G401.6 (cell line): Measurements from ENCODE around the gene PRDM1.
"Not testable (repeated sequence)": the region's sequence is repeated elsewhere in the genome, so short reads cannot be mapped to it uniquely, and the experiment has no call there.

Experiments
- FAIRE-seq: peaks from 2 replicates; lab custom pipeline; 2012; peaks lifted over from hg19 to GRCh38; lab: Jason Lieb, UNC

Gene PRDM1

GRCh38 chr6:106138151-106138550, 52.0 kb downstream of the PRDM1 start:
- FAIRE-seq: no peak

- no peak for FAIRE-seq
Observed at GRCh38 chr6:106141441-106142237, 55.5 kb downstream of the PRDM1 start.

- no peak for FAIRE-seq
Observed at GRCh38 chr6:106142876-106143431, 56.8 kb downstream of the PRDM1 start.

- no peak for FAIRE-seq
Observed at GRCh38 chr6:106143665-106144064, 57.5 kb downstream of the PRDM1 start.

- no peak for FAIRE-seq
Observed at GRCh38 chr6:106145144-106145543, 59.0 kb downstream of the PRDM1 start.

- no peak for FAIRE-seq
Observed at GRCh38 chr6:106145741-106146227, 59.6 kb downstream of the PRDM1 start.

- no peak for FAIRE-seq
Observed at GRCh38 chr6:106146852-106147351, 60.8 kb downstream of the PRDM1 start.

- no peak for FAIRE-seq
Observed at GRCh38 chr6:106147476-106147875, 61.3 kb downstream of the PRDM1 start.

GRCh38 chr6:106149472-106150069, 63.4 kb downstream of the PRDM1 start:
- no peak for FAIRE-seq

- not testable (repeated sequence) for FAIRE-seq
Observed at GRCh38 chr6:106152476-106152875, 66.3 kb downstream of the PRDM1 start.

- FAIRE-seq: no peak
Observed at GRCh38 chr6:106152952-106153351, 66.8 kb downstream of the PRDM1 start.

GRCh38 chr6:106154326-106154725, 68.2 kb downstream of the PRDM1 start:
- no peak for FAIRE-seq

- no peak for FAIRE-seq
Observed at GRCh38 chr6:106155219-106155830, 69.2 kb downstream of the PRDM1 start.

GRCh38 chr6:106156413-106156812, 70.3 kb downstream of the PRDM1 start:
- no peak for FAIRE-seq

GRCh38 chr6:106156863-106157262, 70.7 kb downstream of the PRDM1 start:
- FAIRE-seq: no peak

- FAIRE-seq: no peak
Observed at GRCh38 chr6:106158816-106159215, 72.7 kb downstream of the PRDM1 start.
